ENCODE data around the gene HDHD2. TPM values are rescaled to one million over a fixed set of nuclear protein-coding genes. Genes with fewer than 3 reads are reported as not detected.

HDHD2 gene
- total RNA-seq, 1 donor from 2014 or later, result 11.6 TPM

GRCh38 chr18:47067648-47068047 is 82.7 kb downstream of the HDHD2 start:
- DNase-seq (ENCODE audit: low read depth in 2 of 2), result no peak

- no peak for DNase-seq (ENCODE audit: low read depth in 2 of 2)
Observed at GRCh38 chr18:47063096-47063495, 87.2 kb downstream of the HDHD2 start.

DNA sequence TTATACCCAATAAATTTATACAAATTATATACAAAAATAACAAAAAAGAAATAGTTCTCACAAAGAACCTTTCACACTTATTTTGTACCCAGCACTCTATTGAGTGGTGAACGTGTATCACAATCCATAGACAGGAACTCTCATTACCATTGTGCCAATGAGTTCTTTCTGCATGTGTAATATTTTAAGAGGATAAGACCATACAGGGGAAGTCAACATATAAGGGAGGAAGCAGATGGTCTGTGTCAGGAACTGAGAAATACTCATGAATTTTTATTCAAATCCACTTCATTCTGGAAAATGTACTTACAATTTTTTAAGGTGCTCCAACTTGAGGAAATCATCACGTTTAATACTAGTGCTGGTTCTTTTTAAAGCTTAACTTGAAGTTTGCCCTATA is 87.8 kb downstream of the HDHD2 start:
- DNase-seq (ENCODE audit: low read depth in 2 of 2), result peak in 1 of 2 donors; percentile 44

Other genes starting within 250 kb of the HDHD2 start
- gene PIAS2, start 233.0 kb downstream of the HDHD2 start, total RNA-seq, result 8.6 and 11.4 TPM in 2 replicates
- 0.25 and 0.64 TPM in 2 replicates for gene KATNAL2, start 232.9 kb downstream of the HDHD2 start, total RNA-seq
- not detected in 2 replicates for gene ELOA2, start 114.9 kb downstream of the HDHD2 start, total RNA-seq
- gene IER3IP1, start 25.9 kb upstream of the HDHD2 start, total RNA-seq, result 26.9 and 47.5 TPM in 2 replicates
- not detected in 2 replicates for gene SKOR2, start 101.2 kb upstream of the HDHD2 start, total RNA-seq

All from dermis microvascular lymphatic vessel endothelial cell (primary cell).